ENCODE results near the gene SRGAP3. TPM values are rescaled to one million over a fixed set of nuclear protein-coding genes. Genes with fewer than 3 reads are reported as not detected.

Gene SRGAP3
- total RNA-seq, 1 donor from 2014 or later: 0.54 TPM

DNA sequence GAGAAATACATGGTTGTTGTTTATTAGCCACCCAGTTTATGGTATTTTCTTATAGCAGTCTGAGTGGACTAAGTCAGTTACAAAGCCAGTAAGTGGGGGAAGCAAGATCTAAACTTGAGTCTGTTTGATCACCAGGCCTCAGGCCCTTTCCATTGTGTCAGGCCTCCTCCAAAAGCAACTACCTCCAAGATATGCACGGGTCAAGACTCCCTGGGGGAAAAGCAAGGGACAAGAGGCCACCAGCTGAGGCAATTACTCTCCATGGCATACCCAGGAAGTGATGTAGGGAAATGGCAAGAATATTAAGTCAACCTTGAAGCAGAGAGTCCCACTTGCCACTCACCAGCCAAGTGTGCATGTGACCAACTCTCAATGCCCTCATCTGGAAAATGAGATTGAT lies 28.6 kb upstream of the SRGAP3 start:
- Mint-ChIP-seq H3K27ac (no peak overlapping the region), H3K36me3 (ENCODE audit: low read depth) (peaks cover 2% of the 10 kb centered on the region), H3K27me3 (ENCODE audit: insufficient read depth) (peaks cover 3% of the 10 kb centered on the region), H3K9me3 (peaks cover 4% of the 10 kb centered on the region), H3K4me3 (no peak overlapping the region), H3K4me1 (ENCODE audit: low read depth) (no peaks in the 10 kb centered on the region)
- no peak for DNase-seq (ENCODE audit: low spot score)
- intact Hi-C loops (cut with micrococcal nuclease): no loop called here

DNA sequence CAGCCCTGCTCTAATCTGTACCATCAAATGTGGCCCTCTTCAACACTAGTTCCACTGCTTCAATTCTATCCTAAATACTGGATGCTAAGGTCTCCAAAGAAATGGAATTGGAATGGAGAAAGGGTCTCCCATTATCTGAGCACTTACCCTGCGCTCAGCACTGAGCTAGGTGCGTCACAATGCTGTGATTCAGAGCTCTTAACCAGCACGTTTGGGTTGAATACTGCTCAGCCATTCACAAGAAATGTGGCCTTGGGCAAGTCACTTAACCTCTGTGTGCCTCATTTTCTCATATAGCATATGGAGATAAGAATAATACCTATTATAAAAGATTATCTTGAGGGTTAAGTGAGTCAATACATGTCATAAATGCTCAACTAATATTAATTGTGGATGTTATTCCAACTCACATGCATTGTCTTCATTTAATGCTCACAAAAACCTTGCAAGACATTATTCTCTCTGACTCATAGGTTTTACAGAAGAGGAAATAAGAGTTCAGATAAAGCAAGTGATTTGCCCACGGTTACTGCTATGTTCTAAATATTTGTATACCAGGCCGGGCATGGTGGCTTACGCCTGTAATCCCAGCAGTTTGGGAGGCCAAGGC lies 27.4 kb upstream of the SRGAP3 start:
- Mint-ChIP-seq H3K4me1 (ENCODE audit: low read depth) (no peaks in the 10 kb centered on the region), H3K4me3 (no peak overlapping the region), H3K9me3 (peaks cover 4% of the 10 kb centered on the region), H3K27ac (no peak overlapping the region), H3K36me3 (ENCODE audit: low read depth) (peaks cover 2% of the 10 kb centered on the region), H3K27me3 (ENCODE audit: insufficient read depth) (peaks cover 3% of the 10 kb centered on the region)
- intact Hi-C loops (cut with micrococcal nuclease): no loop called here
- no peak for DNase-seq (ENCODE audit: low spot score)

DNA sequence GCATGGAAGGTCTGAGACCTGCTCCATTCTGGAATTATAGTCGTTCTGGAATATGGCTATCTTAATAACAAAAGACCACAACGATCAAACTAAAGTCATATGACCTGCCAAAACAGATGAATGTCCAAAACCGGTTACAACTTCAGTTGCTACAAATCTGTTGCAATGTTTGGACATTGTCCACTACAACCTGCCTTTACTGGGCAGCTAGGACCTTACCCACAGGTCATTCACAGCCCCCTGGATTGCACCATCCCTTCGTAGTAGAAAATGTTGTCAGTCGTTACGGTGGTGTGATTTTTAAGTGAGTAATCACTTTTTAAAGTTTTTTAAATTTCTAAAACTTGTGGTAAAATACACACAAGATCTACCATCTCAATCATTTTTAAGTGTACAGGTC lies 22.5 kb upstream of the SRGAP3 start:
- Mint-ChIP-seq H3K27me3 (ENCODE audit: insufficient read depth) (peaks cover 3% of the 10 kb centered on the region), H3K4me3 (no peak overlapping the region), H3K9me3 (peaks cover 4% of the 10 kb centered on the region), H3K27ac (no peak overlapping the region), H3K4me1 (ENCODE audit: low read depth) (no peaks in the 10 kb centered on the region), H3K36me3 (ENCODE audit: low read depth) (peaks cover 2% of the 10 kb centered on the region)
- no peak for DNase-seq (ENCODE audit: low spot score)
- intact Hi-C loops (cut with micrococcal nuclease): no loop called here

DNA sequence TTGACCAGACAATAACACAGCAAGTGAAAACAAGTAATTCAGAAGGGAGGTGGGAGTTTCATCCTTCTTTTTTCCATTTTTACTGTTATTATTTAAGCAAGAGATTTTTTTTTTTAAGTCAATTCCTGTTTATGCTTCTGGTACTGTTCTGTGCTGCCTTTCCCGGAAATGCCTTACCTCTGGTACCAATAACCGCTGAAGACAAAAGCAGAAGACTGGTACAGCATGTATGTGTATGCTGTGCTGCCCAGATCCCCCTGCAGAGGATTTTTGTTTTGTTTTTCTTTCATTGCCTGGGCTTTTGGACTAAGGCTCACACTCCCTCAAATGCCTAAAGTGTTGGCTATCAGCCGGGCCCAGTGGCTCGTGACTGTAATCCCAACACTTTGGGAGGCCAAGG lies 21.3 kb upstream of the SRGAP3 start:
- no peak overlapping the region for H3K4me3 Mint-ChIP-seq
- peaks cover 4% of the 10 kb centered on the region for H3K9me3 Mint-ChIP-seq
- DNase-seq (ENCODE audit: low spot score): no peak
- peaks cover 2% of the 10 kb centered on the region for H3K36me3 Mint-ChIP-seq (ENCODE audit: low read depth)
- no peaks in the 10 kb centered on the region for H3K27me3 Mint-ChIP-seq (ENCODE audit: insufficient read depth)
- H3K4me1 Mint-ChIP-seq (ENCODE audit: low read depth): no peaks in the 10 kb centered on the region
- intact Hi-C loops (cut with micrococcal nuclease): no loop called here
- H3K27ac Mint-ChIP-seq: no peak overlapping the region

DNA sequence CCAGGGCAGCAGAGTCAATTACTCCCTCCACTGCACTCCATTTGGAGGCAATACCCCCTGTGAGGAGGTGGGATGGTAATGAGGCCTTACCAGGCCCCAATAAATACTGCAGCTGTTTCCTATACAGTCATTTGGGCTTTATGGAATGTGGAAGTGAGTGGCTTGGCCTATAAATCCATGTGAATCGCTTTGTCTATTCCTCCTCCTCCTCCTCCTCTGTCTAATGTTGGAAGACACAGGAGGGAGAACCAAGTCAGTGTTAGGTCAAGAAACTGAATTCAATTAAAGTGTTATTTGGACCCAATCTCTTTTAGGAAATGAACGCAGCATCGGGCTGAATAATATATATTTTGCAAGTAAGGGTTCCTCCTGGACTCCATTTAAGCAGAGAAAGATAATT lies 17.3 kb upstream of the SRGAP3 start:
- H3K4me3 Mint-ChIP-seq: no peak overlapping the region
- no peaks in the 10 kb centered on the region for H3K36me3 Mint-ChIP-seq (ENCODE audit: low read depth)
- H3K27me3 Mint-ChIP-seq (ENCODE audit: insufficient read depth): peaks cover 14% of the 10 kb centered on the region
- no peak overlapping the region for H3K27ac Mint-ChIP-seq
- H3K9me3 Mint-ChIP-seq: no peaks in the 10 kb centered on the region
- DNase-seq (ENCODE audit: low spot score): no peak
- no peaks in the 10 kb centered on the region for H3K4me1 Mint-ChIP-seq (ENCODE audit: low read depth)
- intact Hi-C loops (cut with micrococcal nuclease): no loop called here

DNA sequence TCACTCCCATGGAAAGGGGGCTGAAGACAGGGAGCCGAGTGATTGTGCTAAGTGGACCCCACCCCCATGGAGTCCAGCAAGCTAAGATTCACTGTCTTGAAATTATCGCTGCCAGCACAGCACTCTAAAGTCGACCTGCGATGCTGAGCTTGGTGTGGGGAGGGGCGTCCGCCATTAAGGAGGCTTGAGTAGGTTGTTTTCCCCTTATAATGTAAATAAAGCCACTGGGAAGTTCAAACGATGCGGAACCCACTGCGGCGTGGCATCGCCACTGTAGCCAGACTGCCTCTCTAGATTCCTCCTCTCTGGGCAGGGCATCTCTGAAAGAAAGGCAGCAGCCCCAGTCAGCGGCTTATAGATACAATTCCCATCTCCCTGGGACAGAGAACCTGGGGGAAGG lies 10.9 kb upstream of the SRGAP3 start:
- DNase-seq (ENCODE audit: low spot score): no peak
- Mint-ChIP-seq H3K4me3 (no peak overlapping the region), H3K27me3 (ENCODE audit: insufficient read depth) (peaks cover 18% of the 10 kb centered on the region), H3K27ac (no peak overlapping the region), H3K9me3 (no peaks in the 10 kb centered on the region), H3K36me3 (ENCODE audit: low read depth) (no peaks in the 10 kb centered on the region), H3K4me1 (ENCODE audit: low read depth) (no peaks in the 10 kb centered on the region)
- intact Hi-C loops (cut with micrococcal nuclease): no loop called here

DNA sequence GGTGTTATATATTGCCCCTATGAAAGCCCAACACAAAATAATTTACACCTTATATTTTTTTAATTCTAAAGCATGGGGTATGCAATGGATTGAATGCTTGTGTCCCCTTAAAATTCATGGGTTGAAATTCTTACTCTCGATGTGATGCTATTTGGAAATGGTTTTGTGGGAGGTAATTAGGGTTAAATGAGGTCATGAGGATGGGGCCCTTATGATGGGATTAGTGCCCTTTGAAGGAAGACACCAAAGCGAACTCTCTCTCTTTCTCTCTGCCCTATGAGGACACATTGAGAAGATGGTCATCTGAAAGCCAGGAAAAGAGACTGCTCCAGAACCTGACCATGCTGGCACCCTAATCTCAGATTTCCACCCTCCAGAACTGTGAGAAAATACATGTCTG lies 7.6 kb upstream of the SRGAP3 start:
- no peaks in the 10 kb centered on the region for H3K36me3 Mint-ChIP-seq (ENCODE audit: low read depth)
- no peak overlapping the region for H3K27ac Mint-ChIP-seq
- no peaks in the 10 kb centered on the region for H3K4me1 Mint-ChIP-seq (ENCODE audit: low read depth)
- no peak overlapping the region for H3K4me3 Mint-ChIP-seq
- DNase-seq (ENCODE audit: low spot score): no peak
- no peaks in the 10 kb centered on the region for H3K9me3 Mint-ChIP-seq
- intact Hi-C loops (cut with micrococcal nuclease): no loop called here
- peaks cover 16% of the 10 kb centered on the region for H3K27me3 Mint-ChIP-seq (ENCODE audit: insufficient read depth)

DNA sequence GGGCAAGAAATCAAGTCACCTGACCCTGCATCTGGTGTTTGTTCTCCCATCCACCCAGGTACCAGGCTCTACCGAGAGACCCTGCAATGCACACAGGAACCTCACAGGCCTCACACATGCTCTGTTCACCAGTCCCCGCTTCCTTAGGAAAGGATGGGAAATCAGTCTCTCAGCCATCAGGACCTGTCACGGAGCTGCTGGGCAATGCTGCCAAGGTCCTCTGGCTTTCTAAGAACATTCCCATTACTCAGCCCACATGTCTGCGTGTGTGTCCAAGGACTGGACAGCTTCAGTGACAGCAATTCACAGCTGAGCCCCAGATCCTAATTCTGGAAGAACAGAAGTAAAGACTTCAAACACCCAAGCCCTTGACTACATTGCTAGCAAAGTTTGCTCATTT lies 6.5 kb upstream of the SRGAP3 start:
- Mint-ChIP-seq H3K27me3 (ENCODE audit: insufficient read depth) (peaks cover 17% of the 10 kb centered on the region), H3K36me3 (ENCODE audit: low read depth) (no peaks in the 10 kb centered on the region), H3K4me3 (no peak overlapping the region), H3K4me1 (ENCODE audit: low read depth) (no peaks in the 10 kb centered on the region), H3K9me3 (no peaks in the 10 kb centered on the region), H3K27ac (no peak overlapping the region)
- no peak for DNase-seq (ENCODE audit: low spot score)
- intact Hi-C loops (cut with micrococcal nuclease): no loop called here

DNA sequence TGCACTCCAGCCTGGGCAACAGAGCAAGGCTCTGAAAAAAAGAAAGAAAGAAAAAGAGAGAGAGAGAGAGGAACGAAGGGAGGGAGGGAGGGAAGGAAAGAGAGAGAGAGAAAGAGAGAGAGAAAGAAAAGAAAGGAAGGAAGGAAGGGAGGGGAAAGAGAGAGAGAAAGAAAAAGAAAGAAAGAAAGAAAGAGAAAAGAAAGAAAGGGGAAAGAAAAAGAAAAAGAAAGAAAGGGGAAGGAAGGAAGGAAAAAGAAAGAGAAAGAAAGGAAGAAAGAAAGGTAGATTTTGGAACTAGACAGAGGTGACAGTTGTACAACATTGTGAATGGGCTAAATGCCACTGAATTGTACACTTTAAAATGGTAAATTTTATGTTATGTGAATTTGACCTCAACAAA lies 5.3 kb upstream of the SRGAP3 start:
- Mint-ChIP-seq H3K27me3 (ENCODE audit: insufficient read depth) (peaks cover 20% of the 10 kb centered on the region), H3K4me1 (ENCODE audit: low read depth) (peaks cover 3% of the 10 kb centered on the region), H3K27ac (no peak overlapping the region), H3K4me3 (no peak overlapping the region), H3K9me3 (no peaks in the 10 kb centered on the region), H3K36me3 (ENCODE audit: low read depth) (no peaks in the 10 kb centered on the region)
- intact Hi-C loops (cut with micrococcal nuclease): no loop called here
- no peak for DNase-seq (ENCODE audit: low spot score)

DNA sequence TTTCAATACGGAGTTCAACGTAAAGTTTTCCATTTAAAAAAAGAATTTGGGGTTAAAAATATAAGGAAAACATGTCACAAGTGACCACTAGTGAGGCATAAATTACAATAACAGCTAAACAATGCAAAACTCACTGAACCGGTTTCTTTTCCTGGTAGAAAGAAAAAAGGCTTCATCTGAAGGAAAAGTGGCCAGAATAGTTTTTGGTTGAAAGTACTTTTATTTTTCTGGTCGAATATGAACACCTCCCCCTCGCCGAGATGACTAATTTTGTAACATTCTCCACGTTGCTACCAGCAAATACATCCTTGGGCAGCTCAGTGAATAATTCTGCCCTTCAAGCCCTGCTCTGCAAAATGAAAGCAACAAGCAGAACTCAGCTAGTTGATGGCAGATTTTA lies 3.9 kb upstream of the SRGAP3 start:
- intact Hi-C loops (cut with micrococcal nuclease): no loop called here
- DNase-seq (ENCODE audit: low spot score): no peak
- Mint-ChIP-seq H3K36me3 (ENCODE audit: low read depth) (no peaks in the 10 kb centered on the region), H3K27ac (no peak overlapping the region), H3K27me3 (ENCODE audit: insufficient read depth) (peaks cover 27% of the 10 kb centered on the region), H3K4me1 (ENCODE audit: low read depth) (peaks cover 17% of the 10 kb centered on the region), H3K9me3 (no peaks in the 10 kb centered on the region), H3K4me3 (no peak overlapping the region)

DNA sequence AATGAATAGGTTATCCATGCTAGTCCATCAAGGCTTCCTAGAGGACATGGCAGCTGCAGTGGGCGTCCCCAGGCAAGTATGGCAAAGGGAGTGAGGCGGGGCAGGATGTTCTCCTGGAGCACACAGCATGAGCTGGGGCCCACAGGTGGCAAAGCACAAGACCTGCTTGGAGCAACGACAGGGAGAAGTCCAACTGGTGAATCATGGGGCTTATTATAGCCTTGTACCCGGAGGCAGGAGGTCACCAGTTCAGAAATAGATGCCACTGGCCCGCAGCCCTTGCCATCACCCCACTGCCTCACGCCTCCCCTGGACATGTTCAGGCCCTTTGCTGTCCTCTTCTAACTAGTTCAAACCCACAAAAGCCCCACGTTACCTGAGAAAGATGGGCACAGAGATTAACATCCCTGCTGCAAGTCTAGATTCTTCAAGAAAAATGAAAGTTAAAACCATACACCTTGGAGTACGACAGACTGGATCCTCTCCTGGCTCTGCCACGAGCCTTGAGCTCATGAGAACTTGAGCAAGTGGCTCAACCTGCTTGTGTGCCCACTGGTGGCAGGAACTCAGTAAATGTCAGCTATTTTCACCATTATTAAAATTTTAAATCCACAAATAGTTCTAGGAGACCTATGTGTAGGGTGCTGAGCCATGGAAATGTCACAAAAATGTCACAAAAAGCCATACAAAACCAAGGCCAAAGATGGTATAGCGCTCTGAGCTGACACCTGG lies 1.8 kb upstream of the SRGAP3 start:
- DNase-seq (ENCODE audit: low spot score): no peak
- Mint-ChIP-seq H3K4me3 (no peak overlapping the region), H3K9me3 (no peaks in the 10 kb centered on the region), H3K4me1 (ENCODE audit: low read depth) (peaks cover 22% of the 10 kb centered on the region), H3K36me3 (ENCODE audit: low read depth) (no peaks in the 10 kb centered on the region), H3K27ac (no peak overlapping the region), H3K27me3 (ENCODE audit: insufficient read depth) (peaks cover 32% of the 10 kb centered on the region)
- intact Hi-C loops (cut with micrococcal nuclease): no loop called here

DNA sequence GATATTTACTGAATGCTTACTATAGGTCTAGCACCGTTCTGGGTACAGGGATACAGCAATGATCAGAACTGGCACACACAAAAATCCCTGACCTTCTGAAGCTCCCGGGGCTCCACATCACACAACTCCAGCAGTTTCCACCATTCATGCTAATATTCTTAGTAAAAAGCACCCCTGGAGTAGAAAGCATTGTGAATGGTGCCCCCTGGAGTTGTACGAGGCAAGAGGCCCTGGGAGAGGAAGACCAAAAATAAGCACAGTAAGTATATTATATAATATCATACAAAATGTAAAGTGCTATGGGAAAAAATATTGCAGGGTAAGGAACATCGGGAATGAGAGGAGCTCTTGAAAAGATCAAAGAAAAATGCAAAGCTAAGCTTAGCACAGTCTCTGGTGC lies 790 bp upstream of the SRGAP3 start:
- Mint-ChIP-seq H3K4me1 (ENCODE audit: low read depth) (peaks cover 22% of the 10 kb centered on the region), H3K27me3 (ENCODE audit: insufficient read depth) (peaks cover 27% of the 10 kb centered on the region), H3K4me3 (no peak overlapping the region), H3K9me3 (no peaks in the 10 kb centered on the region), H3K36me3 (ENCODE audit: low read depth) (no peaks in the 10 kb centered on the region), H3K27ac (no peak overlapping the region)
- DNase-seq (ENCODE audit: low spot score): no peak
- intact Hi-C loops (cut with micrococcal nuclease): no loop called here

DNA sequence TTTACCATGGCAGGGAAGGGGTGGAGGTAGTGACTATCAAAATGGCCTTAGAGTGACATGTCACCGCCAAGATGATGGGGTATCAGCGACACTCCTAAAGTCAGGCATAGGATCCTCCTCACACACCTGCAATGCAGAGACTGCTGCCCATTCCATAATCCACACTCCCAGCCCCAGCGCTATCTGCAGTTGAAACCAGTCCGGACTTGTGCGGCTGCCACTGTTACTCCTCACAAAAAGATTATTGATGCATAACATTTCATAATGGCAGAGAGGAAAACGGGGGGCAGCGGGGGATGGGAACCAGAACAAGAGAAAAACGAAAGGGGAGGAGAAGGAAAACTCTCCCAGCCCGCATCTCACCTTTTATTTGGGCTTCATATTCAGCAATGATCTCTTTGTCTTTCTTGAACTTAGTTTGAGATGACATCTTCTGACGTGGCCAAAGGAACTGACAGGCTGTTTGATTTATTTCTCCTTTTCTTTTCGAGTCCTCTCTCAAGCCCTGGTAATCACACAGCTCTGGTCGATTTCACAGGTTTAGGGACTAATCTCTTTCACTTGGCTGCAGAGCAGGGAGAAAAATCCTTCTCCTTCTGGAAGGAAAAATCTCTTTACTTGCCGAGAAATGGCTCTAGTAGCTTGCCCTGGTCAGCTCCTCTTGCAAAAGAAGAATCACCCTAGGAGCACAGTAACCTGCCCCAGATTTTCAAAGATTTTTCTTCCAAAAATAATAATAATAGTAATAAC lies 749 bp downstream of the SRGAP3 start:
- no peak overlapping the region for H3K27ac Mint-ChIP-seq
- intact Hi-C loops (cut with micrococcal nuclease): loop anchor here (1.0 kb wide), 3 partner anchors 24 to 277 kb away; no protein-coding TSS in a partner anchor
- H3K4me3 Mint-ChIP-seq: peak overlapping the region; percentile 81

More for the DNA sequence above, 749 bp downstream of the SRGAP3 start:
- Mint-ChIP-seq H3K36me3 (ENCODE audit: low read depth) (no peaks in the 10 kb centered on the region), H3K4me1 (ENCODE audit: low read depth) (peaks cover 22% of the 10 kb centered on the region), H3K9me3 (no peaks in the 10 kb centered on the region), H3K27me3 (ENCODE audit: insufficient read depth) (peaks cover 18% of the 10 kb centered on the region)
- DNase-seq (ENCODE audit: low spot score): no peak
